ENCODE measurements around the gene SPAG17.

- TF ChIP-seq, protein P1, sequence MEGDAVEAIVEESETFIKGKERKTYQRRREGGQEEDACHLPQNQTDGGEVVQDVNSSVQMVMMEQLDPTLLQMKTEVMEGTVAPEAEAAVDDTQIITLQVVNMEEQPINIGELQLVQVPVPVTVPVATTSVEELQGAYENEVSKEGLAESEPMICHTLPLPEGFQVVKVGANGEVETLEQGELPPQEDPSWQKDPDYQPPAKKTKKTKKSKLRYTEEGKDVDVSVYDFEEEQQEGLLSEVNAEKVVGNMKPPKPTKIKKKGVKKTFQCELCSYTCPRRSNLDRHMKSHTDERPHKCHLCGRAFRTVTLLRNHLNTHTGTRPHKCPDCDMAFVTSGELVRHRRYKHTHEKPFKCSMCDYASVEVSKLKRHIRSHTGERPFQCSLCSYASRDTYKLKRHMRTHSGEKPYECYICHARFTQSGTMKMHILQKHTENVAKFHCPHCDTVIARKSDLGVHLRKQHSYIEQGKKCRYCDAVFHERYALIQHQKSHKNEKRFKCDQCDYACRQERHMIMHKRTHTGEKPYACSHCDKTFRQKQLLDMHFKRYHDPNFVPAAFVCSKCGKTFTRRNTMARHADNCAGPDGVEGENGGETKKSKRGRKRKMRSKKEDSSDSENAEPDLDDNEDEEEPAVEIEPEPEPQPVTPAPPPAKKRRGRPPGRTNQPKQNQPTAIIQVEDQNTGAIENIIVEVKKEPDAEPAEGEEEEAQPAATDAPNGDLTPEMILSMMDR (IDR thresholded peaks at IDR 0.05), result no peak
- no peak for TF ChIP-seq POLR2A (IDR thresholded peaks at IDR 0.05)
These were observed 68.6 kb downstream of the SPAG17 start for GRCh38 chr1:118116401-118116800.

Measured in ovary (tissue), 3 donors.